ENCODE results near the gene BRD4.

DNA sequence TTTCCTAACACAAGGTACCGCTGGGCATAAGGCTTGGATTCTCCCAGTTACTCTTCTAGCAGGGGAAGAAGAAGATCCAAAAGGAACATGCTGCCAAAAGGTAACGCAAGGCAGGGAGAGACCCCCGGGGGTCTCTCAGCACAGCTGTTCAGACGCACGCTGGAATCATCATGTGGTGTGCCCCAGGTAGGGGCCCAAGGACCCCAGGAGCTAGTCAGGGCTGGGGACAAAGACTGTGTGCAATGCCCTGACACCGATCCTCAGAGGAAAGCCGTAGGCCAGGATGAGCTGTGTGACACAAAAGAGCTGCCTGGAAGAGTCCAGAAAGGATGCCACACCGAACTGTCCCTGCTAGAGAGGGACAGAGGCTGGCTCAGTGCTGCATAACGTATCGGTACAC, 77.8 kb downstream of the BRD4 start:
- TF ChIP-seq, protein P1, sequence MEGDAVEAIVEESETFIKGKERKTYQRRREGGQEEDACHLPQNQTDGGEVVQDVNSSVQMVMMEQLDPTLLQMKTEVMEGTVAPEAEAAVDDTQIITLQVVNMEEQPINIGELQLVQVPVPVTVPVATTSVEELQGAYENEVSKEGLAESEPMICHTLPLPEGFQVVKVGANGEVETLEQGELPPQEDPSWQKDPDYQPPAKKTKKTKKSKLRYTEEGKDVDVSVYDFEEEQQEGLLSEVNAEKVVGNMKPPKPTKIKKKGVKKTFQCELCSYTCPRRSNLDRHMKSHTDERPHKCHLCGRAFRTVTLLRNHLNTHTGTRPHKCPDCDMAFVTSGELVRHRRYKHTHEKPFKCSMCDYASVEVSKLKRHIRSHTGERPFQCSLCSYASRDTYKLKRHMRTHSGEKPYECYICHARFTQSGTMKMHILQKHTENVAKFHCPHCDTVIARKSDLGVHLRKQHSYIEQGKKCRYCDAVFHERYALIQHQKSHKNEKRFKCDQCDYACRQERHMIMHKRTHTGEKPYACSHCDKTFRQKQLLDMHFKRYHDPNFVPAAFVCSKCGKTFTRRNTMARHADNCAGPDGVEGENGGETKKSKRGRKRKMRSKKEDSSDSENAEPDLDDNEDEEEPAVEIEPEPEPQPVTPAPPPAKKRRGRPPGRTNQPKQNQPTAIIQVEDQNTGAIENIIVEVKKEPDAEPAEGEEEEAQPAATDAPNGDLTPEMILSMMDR (IDR thresholded peaks at IDR 0.05; ENCODE audit: low read depth, low read length, poor library complexity, severe bottlenecking), result no peak
- TF ChIP-seq EZH2phosphoT487 (IDR thresholded peaks at IDR 0.05; ENCODE audit: borderline replicate concordance, low read length), result no peak

All from DOHH2 (cell line).